Mesendoderm (in vitro differentiated cells): ENCODE results near the gene MTPN.

Experiments
- DNase-seq: peaks from one replicate; pipeline ENCODE4 v3.0.0; 2013
- H2AK5ac ChIP-seq: 2 replicates; pipeline ENCODE4 v1.6.1; 2013; ENCODE audit warnings: low read length, inconsistent platforms
- H2BK120ac ChIP-seq: 2 replicates; pipeline ENCODE4 v1.6.1; 2013; ENCODE audit warnings: low read depth, mild to moderate bottlenecking, low read length, moderate library complexity, mixed read lengths
- H2BK15ac ChIP-seq: replicated peaks from 2 replicates; pipeline ENCODE4 v1.6.1; 2013; ENCODE audit warnings: low read depth, mild to moderate bottlenecking, moderate library complexity
- H2BK5ac ChIP-seq: 2 replicates; pipeline ENCODE4 v1.6.1; 2013; ENCODE audit warnings: low read length, inconsistent platforms
- H3K18ac ChIP-seq: 2 replicates; pipeline ENCODE4 v1.6.1; 2013; ENCODE audit warnings: mild to moderate bottlenecking, low read length, mixed read lengths
- H3K23ac ChIP-seq: one replicate; pipeline ENCODE4 v1.6.1; 2013; ENCODE audit warnings: low read length
- H3K27ac ChIP-seq: 2 replicates; pipeline ENCODE4 v1.5.1; 2013; ENCODE audit warnings: low read depth, mild to moderate bottlenecking, inconsistent platforms, low read length, moderate library complexity
- H3K27me3 ChIP-seq: 2 replicates; pipeline ENCODE4 v1.6.1; 2013; ENCODE audit warnings: low read length, control low read depth, mild to moderate bottlenecking, inconsistent platforms; ENCODE audit not compliant: insufficient read depth, poor library complexity
- H3K36me3 ChIP-seq: 2 replicates; pipeline ENCODE4 v1.6.1; 2013; ENCODE audit warnings: low read length, inconsistent platforms; ENCODE audit not compliant: control insufficient read depth, insufficient read depth
- H3K4ac ChIP-seq: one replicate; pipeline ENCODE4 v1.6.1; 2013; ENCODE audit warnings: low read depth, mild to moderate bottlenecking, low read length, moderate library complexity
- H3K4me1 ChIP-seq: 2 replicates; pipeline ENCODE4 v1.6.1; 2013; ENCODE audit warnings: low read depth, low read length, inconsistent platforms; ENCODE audit not compliant: control insufficient read depth
- H3K4me2 ChIP-seq: 2 replicates; pipeline ENCODE4 v1.6.1; 2013; ENCODE audit warnings: low read length
- H3K4me3 ChIP-seq: 2 replicates; pipeline ENCODE4 v1.5.1; 2013; ENCODE audit warnings: mild to moderate bottlenecking, low read length
- H3K56ac ChIP-seq: one replicate; pipeline ENCODE4 v1.6.1; 2013; ENCODE audit warnings: low read length
- H3K79me1 ChIP-seq: 2 replicates; pipeline ENCODE4 v1.6.1; 2013; ENCODE audit warnings: low read length, inconsistent platforms
- H3K79me2 ChIP-seq: 2 replicates; pipeline ENCODE4 v1.6.1; 2013; ENCODE audit warnings: mild to moderate bottlenecking, low read length; ENCODE audit not compliant: control insufficient read depth, insufficient read depth
- H3K9ac ChIP-seq: 2 replicates; pipeline ENCODE4 v1.6.1; 2013; ENCODE audit warnings: low read length, inconsistent platforms
- H4K5ac ChIP-seq: one replicate; pipeline ENCODE4 v1.6.1; 2013; ENCODE audit warnings: low read length
- H4K8ac ChIP-seq: one replicate; pipeline ENCODE4 v1.6.1; 2013; ENCODE audit warnings: low read depth, mild to moderate bottlenecking, control low read depth, low read length, moderate library complexity
- WGBS: extraction: QIAGEN DNeasy Blood & Tissue Kit; methylation state at CpG from one replicate; pipeline ENCODE4 v1.1.7; 2013; ENCODE audit warnings: low lambda C conversion rate, missing lambda C conversion rate; ENCODE audit not compliant: insufficient coverage; ENCODE audit errors: extremely low coverage; 5-methylcytosine and 5-hydroxymethylcytosine counted together

MTPN gene

GRCh38 chr7:135928136-135928535, 49.0 kb downstream of the MTPN start:
- Histone ChIP-seq H3K79me1 (peaks cover 6% of the 10 kb centered on the region), H3K56ac (no peak overlapping the region), H3K18ac (no peak overlapping the region), H4K5ac (no peak overlapping the region), H3K4me3 (no peak overlapping the region), H3K23ac (no peak overlapping the region), H3K4ac (no peak overlapping the region), H3K4me2 (no peak overlapping the region), H2BK120ac (no peak overlapping the region), H2BK15ac (no peak overlapping the region), H3K27ac (no peak overlapping the region), H3K79me2 (peaks cover 5% of the 10 kb centered on the region), H3K9ac (no peak overlapping the region), H3K4me1 (peaks cover 12% of the 10 kb centered on the region), H4K8ac (no peak overlapping the region), H2BK5ac (no peak overlapping the region), H2AK5ac (no peak overlapping the region), H3K27me3 (no peaks in the 10 kb centered on the region), H3K36me3 (no peaks in the 10 kb centered on the region)
- no peak for DNase-seq

GRCh38 chr7:135925210-135925609, 51.9 kb downstream of the MTPN start:
- Histone ChIP-seq H3K23ac (no peak overlapping the region), H3K36me3 (no peaks in the 10 kb centered on the region), H4K8ac (no peak overlapping the region), H3K79me2 (peaks cover 1% of the 10 kb centered on the region), H2BK5ac (no peak overlapping the region), H3K79me1 (peaks cover 1% of the 10 kb centered on the region), H3K4me3 (no peak overlapping the region), H3K4me2 (no peak overlapping the region), H3K27ac (no peak overlapping the region), H3K9ac (no peak overlapping the region), H3K27me3 (no peaks in the 10 kb centered on the region), H3K18ac (no peak overlapping the region), H2BK120ac (no peak overlapping the region), H2AK5ac (no peak overlapping the region), H3K4ac (no peak overlapping the region), H3K4me1 (peaks cover 3% of the 10 kb centered on the region), H3K56ac (no peak overlapping the region), H4K5ac (no peak overlapping the region), H2BK15ac (no peak overlapping the region)
- no CpG with 5 or more reads among the region's 3 CpGs for whole genome bisulfite sequencing
- no peak for DNase-seq

DNA sequence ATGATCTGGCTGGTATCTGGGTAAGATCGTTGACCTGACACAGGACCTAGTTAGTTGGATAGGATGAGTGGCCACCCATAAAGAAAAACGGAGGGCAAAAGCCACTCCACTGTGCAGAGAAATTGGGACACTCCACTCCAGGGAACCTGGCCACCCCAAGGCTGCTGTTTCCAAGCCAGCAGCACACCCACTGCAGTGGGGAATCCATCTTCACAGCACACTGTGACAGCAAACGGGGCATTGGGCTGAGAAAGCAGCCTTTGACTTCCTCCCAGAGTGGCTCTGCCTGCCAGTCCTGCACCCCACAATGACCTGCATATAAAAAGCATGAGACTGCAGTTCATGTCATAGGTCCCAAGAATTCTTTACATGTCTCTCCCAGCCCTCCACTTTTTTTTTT, 52.9 kb downstream of the MTPN start:
- Histone ChIP-seq H3K36me3 (no peaks in the 10 kb centered on the region), H2BK15ac (no peak overlapping the region), H3K27ac (no peak overlapping the region), H4K8ac (no peak overlapping the region), H3K56ac (no peak overlapping the region), H2BK5ac (no peak overlapping the region), H3K4ac (no peak overlapping the region), H3K23ac (no peak overlapping the region), H3K9ac (no peak overlapping the region), H2BK120ac (no peak overlapping the region), H3K4me2 (no peak overlapping the region), H3K79me1 (peaks cover 1% of the 10 kb centered on the region), H3K18ac (no peak overlapping the region), H3K4me3 (no peak overlapping the region), H3K79me2 (peaks cover 1% of the 10 kb centered on the region), H3K27me3 (no peaks in the 10 kb centered on the region), H3K4me1 (peaks cover 1% of the 10 kb centered on the region), H4K5ac (no peak overlapping the region), H2AK5ac (no peak overlapping the region)
- no peak for DNase-seq
- no CpG with 5 or more reads among the region's 3 CpGs for WGBS

DNA sequence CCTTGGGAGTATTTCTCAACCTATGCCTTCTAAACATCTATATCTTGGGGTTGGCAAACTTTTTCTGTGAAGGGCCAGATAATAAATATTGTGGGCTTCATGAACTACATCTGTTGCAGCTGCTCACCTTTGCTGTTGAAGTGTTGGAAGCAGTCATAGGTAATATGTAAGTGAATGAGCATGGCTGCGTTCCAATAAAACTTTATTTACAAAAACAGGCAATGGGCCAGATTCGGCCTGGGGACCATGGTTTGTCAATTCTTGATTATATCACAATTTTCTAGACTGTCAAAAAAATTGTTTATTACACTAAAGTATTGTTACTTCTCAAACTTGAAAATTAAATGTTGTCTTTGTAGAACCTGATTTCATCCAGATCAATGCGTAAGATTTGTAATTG, 54.9 kb downstream of the MTPN start:
- H3K4me1 ChIP-seq: no peaks in the 10 kb centered on the region
- H4K8ac ChIP-seq: no peak overlapping the region
- no peak overlapping the region for H4K5ac ChIP-seq
- no peak overlapping the region for H3K23ac ChIP-seq
- no peak overlapping the region for H3K18ac ChIP-seq
- no peak overlapping the region for H3K9ac ChIP-seq
- WGBS: no CpG with 5 or more reads among the region's 3 CpGs
- no peaks in the 10 kb centered on the region for H3K27me3 ChIP-seq
- no peak overlapping the region for H3K4me3 ChIP-seq
- no peaks in the 10 kb centered on the region for H3K36me3 ChIP-seq
- H3K27ac ChIP-seq: no peak overlapping the region
- H2BK5ac ChIP-seq: no peak overlapping the region
- no peak overlapping the region for H2BK120ac ChIP-seq
- H3K79me2 ChIP-seq: no peaks in the 10 kb centered on the region
- no peak overlapping the region for H3K4ac ChIP-seq
- no peak overlapping the region for H2AK5ac ChIP-seq
- DNase-seq: no peak
- H2BK15ac ChIP-seq: no peak overlapping the region
- H3K56ac ChIP-seq: no peak overlapping the region
- no peak overlapping the region for H3K4me2 ChIP-seq
- no peaks in the 10 kb centered on the region for H3K79me1 ChIP-seq

DNA sequence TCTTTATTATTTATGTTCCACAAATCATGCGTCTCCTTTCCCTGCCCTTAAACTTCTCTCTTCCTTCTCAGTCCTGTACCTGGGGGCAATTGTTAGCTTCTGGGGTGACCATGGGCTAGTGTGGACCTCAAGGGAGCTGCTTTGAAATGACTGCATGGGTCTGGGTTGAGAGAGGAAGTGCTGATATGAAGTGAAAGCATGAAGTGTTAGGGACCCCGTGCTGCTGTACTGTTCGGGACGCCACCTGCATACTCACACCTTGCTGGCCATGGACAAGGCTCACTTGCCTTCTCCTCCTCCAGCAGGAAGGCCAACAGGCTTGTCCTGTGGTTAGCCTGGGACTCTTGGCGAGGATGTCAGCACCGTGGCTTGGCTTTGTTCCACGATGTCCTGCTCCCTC, 56.7 kb downstream of the MTPN start:
- no peak overlapping the region for H2BK15ac ChIP-seq
- no peaks in the 10 kb centered on the region for H3K36me3 ChIP-seq
- no peak overlapping the region for H4K5ac ChIP-seq
- no peak for DNase-seq
- no peak overlapping the region for H3K4ac ChIP-seq
- no peaks in the 10 kb centered on the region for H3K79me1 ChIP-seq
- H3K4me2 ChIP-seq: no peak overlapping the region
- H3K23ac ChIP-seq: no peak overlapping the region
- no peaks in the 10 kb centered on the region for H3K79me2 ChIP-seq
- no peak overlapping the region for H3K27ac ChIP-seq
- H2AK5ac ChIP-seq: no peak overlapping the region
- H2BK120ac ChIP-seq: no peak overlapping the region
- no peaks in the 10 kb centered on the region for H3K4me1 ChIP-seq
- no peak overlapping the region for H4K8ac ChIP-seq
- H3K56ac ChIP-seq: no peak overlapping the region
- no peak overlapping the region for H3K4me3 ChIP-seq
- no peaks in the 10 kb centered on the region for H3K27me3 ChIP-seq
- no peak overlapping the region for H3K18ac ChIP-seq
- no peak overlapping the region for H3K9ac ChIP-seq
- no peak overlapping the region for H2BK5ac ChIP-seq
- no CpG with 5 or more reads among the region's 7 CpGs for WGBS

- WGBS: no CpG with 5 or more reads among the region's 10 CpGs
- Histone ChIP-seq H3K9ac (no peak overlapping the region), H3K23ac (no peak overlapping the region), H3K27ac (no peak overlapping the region), H3K4ac (no peak overlapping the region), H2BK120ac (no peak overlapping the region), H2BK5ac (no peak overlapping the region), H3K4me1 (no peaks in the 10 kb centered on the region), H2AK5ac (no peak overlapping the region), H3K56ac (no peak overlapping the region), H3K36me3 (no peaks in the 10 kb centered on the region), H3K4me2 (no peak overlapping the region), H3K79me2 (no peaks in the 10 kb centered on the region), H4K8ac (no peak overlapping the region), H3K79me1 (no peaks in the 10 kb centered on the region), H3K27me3 (no peaks in the 10 kb centered on the region), H3K4me3 (no peak overlapping the region), H2BK15ac (no peak overlapping the region), H3K18ac (no peak overlapping the region), H4K5ac (no peak overlapping the region)
- DNase-seq: no peak
These were observed 57.9 kb downstream of the MTPN start for GRCh38 chr7:135919071-135919841.
